Kidney capillary endothelial cell (primary cell): ENCODE measurements around the gene GPX3.

Experiments
- DNase-seq: peaks from one replicate; pipeline ENCODE4 v3.0.0-alpha.2; 2018; ENCODE audit warnings: low spot score

The GPX3 gene

DNA sequence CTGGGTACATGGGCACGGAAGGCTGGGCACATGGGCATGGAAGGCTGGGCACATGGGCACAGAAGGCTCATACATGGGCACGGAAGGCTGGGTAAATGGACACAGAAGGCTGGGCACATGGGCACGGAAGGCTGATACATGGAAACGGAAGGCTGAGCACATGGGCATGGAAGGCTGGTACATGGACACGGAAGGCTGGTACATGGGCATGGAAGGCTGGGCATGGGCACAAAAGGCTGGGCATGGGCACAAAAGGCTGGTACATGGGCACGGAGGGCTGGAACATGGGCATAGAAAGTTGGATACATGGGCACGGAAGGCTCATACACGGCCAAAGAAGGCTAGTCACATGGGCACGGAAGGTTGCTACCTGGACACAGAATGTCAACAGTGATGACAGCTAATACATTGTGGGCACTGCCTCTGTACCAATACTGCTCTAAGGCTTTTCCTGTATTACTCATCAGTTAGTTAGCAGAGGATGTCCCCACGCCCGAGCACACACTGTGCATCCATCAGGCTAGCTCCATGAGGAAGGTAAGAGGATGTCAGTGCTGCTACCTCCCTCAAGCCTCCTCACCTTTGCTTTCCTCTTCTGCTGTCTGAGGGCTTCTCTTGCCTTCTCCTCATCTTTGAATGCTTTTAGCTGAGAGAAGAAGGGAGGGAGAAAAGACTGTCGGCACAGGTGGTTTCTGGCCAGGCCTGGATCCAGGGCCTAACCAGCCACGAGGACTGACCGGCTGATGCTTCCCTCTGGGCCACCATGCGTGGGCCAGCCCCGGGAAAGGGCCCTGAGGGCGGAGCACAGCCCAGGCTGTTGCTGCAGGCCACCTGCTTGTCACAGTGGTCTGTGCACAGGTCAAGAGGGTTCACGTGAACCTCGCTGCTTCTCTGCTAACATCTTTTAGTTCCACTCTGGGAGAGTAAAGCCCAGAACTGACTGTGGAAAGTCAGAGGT lies 14.3 kb downstream of the GPX3 start:
- DNase-seq, result no peak

DNA sequence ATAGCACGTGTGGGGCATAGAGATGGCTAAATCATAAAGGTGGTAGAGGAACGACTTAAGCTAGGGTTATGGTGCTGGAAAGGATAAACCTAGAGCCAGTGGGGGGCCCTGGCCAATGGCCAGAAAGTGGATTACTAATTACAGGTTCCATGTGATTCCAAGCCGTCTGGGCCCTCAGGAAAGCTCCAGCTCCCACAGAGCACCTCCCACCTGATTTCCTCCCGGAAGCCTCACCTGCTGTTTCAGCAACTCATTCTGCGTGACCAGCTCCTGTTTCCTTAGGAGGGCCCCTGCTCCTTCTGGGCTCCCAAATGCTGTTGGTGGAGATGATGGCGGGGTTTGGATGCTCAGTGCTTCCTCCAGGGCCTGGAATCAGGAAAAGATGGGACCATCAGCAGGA lies 16.2 kb downstream of the GPX3 start:
- no peak for DNase-seq

DNA sequence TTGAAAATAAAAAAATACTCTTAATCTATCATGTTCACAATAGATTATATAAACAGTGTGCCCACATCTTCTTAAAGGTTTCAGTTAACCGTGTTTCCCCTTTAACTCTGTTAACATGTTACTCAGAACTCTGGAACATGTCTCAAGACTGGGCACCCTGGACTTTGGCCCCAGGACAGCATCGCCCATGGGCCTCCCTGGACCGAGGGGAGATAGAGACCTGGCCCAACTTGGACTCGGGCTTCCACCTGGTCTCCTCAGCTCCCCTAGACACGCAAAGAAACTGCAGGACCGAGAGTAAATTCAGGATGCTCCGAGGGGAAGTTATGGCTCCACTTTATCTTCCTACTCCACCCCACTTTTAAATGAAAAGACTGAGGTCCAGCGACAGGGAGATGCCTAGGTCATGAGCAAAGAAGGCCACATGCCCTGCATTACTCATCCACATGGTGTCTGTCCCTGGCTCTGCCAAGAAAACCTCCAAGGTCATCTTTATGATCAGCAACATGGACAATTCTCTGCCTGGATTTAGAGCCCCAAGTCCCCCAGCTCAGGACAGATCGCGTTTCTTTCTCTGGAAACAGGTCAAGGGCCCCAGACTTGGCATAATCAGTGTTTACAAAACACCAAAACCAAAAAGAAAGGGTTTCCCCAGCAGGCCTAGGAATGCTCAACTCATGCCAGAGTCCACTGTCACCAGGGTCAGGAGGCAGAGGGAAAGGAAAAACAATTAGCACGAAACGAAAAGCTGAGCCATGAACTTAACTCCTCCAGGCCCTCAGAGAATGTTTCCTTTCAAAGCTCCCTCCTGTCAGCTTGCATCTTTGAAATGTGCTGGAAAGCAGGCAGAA lies 17.4 kb downstream of the GPX3 start:
- DNase-seq, result no peak

DNA sequence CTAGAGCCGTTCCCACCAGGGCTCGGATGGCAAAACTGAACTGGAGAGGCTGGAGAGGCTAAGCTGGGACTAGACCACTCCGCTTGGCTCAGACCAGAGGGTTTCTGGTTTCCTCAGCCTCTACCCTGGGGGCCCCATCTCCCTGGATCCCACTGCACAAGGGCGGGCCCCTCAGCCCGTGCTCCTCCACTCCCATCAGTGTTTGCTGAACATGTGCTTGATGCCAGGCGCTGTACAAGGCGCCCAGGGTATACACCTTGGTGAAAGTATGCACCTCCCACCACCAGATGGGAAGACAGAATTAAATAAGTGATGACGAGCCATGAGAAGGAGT lies 18.0 kb downstream of the GPX3 start:
- no peak for DNase-seq

DNA sequence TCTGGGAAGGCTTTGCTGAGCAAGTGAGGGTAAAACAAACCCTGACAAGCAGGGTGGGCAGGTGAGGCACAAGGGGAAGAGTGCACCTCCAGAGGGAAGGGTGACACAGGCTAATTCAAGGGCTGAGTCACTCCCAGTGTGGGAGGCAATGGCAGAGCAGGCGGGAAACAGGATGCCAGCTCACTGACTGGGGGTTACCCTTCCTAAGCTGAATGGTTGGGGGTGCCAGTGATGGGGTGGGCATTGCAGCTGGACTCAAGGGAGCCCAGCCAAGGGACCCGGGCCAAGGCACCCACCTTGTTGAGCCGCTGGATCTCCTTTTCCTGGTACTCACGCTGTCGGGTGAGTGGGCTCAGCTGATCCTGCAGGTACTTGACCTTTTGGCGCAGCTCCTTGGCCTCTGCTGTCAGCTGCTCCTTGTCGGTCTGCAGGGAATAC lies 18.4 kb downstream of the GPX3 start:
- DNase-seq, result no peak

DNA sequence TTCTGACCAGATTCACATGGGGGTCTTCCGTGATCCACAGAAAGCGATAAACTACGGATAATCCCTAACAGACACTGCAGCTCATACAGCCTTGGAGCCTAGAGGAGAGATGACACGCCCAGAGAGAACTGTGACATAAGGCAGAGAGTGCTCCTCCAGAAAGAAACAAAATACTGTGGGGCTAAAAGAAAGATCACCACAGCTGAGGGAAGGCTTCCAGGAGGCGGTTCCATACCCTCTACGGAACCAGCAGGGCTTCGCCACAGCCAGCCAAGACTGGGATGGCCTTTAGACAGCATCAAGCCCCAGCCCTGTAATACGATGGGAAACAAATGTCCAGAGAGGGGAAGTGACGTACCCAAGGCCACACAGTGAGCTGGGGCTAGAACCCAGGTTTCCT lies 19.3 kb downstream of the GPX3 start:
- DNase-seq, result no peak

DNA sequence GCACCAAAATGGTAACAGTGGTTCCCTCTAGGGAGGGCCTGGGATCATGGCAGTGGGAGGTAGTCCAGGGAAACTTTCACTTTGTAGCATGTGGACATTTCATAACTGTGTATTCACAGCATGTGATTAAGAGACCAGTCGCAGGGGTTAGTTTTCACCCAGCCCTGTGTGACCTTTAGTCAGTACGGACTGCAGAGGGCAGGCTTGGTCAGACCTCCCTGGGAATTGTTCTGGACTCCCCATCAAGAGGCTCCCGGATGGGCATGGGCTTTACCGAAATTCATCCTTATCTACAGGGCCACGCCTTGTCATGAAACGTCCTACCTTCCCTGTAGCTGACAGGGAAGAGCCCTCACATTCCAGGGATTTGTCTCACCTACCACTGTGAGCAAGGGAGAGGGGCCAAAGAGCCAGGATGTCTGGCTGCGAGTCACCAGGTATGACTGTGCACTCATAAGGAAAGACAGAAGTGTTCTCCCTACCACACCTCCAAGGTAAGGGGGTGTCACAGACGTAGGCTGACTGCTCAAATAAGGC lies 19.9 kb downstream of the GPX3 start:
- no peak for DNase-seq

DNA sequence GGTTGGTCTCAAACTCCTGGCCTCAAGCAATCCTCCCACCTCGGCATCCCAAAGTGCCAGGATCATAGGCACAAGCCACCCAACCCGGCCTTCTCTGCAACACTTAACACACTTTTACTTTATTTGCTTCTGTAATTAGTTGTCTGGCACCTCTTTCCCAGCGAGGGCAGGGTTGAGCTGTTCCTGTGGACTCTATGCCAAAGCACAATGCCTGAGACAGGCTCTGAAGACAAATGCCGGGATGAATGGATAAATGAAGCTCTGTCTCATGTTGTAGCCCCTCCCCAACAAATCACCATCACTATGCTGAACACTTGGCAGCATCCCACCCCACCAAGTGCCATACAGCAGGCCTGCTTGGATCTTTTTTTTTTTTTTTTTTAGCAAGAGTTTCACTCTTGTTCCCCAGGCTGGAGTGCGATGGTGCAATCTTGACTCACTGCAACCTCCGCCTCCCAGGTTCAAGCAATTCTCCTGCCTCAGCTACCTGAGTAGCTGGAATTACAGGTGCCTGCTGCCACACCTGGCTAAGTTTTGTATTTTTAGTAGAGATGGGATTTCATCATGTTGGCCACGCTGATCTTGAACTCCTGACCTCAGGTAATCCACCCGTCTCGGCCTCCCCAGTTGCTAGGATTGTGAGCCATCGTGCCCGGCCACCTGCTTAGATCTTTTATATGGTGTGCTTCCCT lies 21.3 kb downstream of the GPX3 start:
- DNase-seq, result no peak

DNA sequence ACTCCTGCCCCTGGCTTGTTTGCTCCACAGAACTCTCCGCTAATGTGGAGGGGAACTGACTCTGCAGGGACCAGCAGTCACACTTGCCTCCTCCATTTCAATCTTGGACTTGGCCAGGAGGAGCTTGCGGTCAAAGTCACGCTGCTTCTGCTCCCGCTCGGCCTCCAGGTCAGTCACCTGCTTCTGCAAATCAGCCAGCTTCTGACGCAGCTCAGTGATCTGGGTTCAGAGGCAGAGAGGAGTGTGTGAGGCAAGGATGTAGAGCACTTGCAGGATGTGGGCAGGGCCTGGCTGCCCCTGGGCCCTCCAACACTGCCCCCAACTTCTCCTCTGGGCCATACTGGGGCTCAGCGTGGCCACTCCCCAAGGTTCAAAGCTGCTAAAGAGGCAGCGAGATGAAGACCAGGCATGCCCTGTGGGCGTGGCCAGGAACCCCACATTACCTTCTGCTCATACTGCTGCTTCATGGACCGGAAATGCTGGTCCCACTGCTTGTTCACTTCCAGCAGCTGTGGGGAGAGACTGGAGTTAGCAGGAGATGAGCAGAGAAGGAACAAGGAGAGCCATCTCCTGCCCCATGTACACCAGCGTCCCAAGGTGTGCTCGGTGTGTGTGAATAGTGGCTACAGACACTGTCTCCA lies 22.2 kb downstream of the GPX3 start:
- DNase-seq, result no peak

DNA sequence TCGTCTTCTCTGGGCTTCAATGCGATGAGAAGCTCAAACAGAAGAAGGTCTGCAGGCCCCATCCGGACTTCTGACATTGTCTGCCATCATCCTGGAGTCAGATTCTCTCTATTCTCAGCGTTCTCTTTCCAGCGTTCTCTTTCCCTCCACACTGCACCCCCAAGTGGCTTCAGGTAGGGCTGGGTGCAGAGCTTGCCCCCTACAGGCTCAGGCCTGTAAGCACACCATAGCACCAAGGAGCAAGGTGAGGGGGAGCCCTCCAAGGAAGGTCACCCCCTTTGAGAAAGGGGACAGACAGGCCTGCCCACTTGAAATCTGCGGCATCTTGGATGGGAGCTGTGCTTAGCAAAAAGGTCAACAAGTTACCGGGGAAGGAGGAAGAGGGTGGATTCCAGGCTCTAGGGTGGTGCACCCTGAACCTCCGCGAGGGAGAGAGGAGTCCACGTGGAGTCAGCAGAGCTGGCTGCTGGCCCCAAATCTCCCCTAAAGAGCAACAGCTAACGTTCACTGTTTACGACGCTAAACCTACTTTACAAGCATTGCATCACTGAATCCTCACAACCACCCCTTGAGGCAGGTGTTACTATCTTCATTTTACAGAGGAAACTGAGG lies 27.5 kb downstream of the GPX3 start:
- DNase-seq, result no peak

DNA sequence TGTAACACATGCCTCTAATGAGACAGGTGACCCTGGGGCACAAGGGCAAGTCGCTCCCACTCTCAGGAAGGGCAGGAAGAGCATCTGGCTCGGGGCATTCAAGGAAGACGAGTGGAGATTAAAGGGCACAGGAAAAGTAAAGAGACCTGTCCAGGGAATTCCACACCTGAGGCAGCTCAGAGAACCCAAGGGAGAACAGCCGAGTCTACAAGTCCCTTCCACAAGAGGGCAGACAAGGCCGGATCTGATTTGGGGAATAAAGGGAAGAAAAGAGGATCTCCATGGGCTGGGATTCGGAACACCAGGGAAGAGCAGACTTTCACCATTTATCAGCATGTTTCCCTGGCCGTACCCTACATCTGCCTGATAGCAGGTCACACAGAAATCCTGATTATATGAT lies 28.1 kb downstream of the GPX3 start:
- no peak for DNase-seq

DNA sequence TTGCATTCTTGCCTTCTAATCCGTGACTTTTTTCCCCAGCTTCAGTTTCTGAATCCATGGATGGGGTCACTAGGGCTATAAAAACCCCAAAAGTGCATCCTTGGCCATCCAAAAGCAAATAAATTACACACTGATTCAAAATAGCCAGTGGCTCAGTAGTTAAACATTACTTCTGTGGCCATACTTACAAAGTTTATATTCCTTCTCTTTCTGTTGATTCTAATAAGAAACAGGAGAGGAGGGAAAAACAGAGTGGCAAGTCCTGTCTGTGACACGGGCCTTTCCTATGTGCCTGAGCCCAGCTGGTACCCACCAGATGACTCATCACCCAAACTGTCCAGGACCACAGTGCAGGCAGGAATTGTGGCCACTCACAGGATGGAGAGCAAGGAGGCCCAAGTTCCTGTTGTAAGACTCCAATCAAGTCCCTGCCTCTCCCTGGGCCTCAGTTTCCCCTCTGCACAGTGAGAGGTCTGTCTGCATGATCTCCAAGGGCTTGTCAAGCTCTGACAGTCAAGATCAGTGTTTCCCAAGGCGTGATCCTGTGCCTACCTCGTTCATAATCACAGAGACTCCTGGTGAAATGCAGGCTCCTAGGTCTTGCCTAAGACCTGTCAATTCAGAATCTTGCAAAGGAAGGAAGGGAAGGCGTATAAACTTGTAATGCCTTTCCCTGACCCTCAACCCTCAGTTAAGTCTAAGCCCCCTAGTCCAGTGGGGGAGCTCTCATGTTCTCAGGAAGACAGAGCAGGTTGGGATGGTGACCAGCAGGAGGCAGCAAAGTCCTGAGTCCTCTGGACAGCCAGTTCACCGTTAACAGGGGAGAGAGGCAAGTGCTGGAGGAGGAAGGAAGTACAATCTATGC lies 30.9 kb downstream of the GPX3 start:
- DNase-seq, result peak; percentile 69

DNA sequence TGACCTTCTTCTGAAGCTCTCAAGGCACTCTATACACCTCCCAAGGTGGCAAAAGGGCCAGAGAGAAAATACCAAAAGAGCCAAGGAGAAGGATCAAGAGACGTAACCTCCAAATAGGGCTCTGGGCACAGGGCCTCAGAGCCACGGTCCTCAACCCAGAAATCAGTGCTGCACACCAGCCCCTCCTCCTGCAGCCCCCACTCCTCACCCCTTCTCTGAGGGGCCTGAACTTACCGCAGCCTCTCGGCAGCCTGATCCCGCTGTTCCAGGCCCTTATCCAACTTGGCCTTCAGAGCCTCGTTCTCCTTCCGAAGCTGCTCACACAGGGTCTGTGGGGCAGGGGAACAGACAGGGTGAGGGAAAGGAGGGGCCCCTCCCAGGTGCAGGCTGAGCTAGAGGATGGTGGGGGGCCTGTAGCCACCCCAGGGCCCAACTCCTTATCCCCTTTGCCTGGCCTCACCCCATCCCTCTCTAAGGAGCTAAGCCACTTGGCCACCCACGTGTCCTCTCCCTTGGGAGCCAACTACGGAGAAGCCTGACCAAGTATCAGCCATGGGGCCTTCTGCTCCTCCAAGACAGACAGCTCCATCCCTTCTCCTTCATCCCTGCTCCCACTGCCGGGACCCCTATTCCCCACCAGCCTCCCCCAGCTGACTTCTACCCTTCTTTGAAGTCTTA lies 31.7 kb downstream of the GPX3 start:
- DNase-seq, result no peak

DNA sequence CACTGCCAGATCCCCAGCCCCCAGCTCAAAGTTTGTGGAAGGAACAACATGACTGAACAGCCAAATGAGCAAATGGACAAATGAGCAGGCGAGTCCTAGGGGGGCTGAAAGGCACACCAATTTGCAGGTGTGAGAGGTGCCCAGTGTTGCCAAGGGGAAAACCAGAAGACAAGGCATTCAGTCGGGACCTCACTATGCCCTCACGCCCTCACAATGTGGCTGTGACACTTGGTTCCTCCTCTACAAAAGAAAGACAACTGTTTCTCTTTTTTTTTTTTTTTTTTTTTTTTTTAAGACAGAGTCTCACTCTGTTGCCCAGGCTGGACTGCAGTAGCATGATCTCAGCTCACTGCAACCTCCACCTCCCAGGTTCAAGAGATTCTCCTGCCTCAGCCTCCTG lies 32.4 kb downstream of the GPX3 start:
- no peak for DNase-seq

DNA sequence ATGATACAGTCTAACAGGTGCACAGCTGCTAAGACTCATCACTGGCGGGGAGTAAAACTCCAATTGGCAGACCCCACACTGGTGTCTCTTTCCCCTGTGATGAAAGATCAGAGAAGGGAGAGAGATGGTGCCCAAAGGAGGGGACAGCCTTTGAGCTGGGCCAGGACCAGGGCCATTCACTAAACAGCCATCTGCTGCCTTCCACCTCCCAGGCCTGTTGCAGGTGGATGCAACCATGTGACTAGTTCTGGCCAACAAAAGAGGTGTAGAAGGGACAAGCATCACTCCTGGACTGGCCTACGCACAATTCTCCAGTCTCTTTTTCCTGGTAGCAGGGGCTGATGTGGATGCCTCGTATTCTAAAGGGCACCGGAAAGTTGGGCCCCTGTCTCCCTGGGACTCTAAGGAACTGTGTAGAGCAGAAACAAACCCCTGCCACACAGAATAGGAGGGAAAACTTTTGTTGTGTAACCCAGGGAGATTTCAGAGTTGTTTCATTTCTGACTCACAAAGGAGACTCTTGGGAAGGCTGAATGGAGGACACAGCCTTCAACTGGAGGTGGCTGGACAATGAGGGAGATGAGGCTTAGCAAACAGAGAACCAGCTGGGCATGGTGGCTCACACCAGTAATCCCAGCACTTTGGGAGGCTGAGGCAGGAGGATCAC lies 33.5 kb downstream of the GPX3 start:
- DNase-seq, result no peak

DNA sequence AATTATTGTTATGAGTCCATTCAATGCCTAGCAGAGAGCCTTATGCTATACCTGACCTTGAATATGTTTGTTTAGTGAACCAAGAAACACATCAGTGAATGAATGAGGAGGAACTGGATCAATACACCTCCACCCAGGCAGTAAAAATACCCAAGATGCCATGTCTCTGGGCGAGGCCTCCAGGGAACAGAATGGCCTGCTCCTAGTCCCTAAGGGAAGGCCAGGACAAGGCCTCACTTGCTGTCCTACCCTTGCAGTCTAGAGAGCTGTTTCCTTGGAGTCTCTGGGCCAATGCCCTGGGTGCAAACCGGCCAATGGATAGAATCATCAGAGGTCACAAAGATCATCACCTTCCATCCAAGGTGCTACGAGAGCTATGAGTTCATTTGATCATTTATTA lies 34.3 kb downstream of the GPX3 start:
- no peak for DNase-seq

DNA sequence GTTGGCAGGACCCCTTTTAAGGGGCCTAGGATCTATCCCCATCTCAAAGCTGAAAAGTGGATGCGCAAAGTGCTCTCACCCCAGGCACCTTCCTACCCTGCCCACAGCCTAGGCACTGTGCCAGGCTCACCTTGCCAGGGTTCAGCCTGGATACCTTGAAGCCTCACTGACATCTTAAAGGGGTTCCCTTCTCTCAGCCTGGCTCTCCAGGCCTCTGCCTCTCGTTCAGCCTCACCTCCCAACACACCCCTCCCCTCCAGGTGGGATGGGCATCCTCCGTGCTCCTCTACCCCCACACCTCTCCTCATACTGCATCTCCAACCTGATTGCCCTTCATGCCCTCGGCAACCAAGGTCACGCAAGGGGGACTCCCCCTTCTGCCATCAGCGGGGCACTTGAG lies 34.9 kb downstream of the GPX3 start:
- DNase-seq, result no peak

DNA sequence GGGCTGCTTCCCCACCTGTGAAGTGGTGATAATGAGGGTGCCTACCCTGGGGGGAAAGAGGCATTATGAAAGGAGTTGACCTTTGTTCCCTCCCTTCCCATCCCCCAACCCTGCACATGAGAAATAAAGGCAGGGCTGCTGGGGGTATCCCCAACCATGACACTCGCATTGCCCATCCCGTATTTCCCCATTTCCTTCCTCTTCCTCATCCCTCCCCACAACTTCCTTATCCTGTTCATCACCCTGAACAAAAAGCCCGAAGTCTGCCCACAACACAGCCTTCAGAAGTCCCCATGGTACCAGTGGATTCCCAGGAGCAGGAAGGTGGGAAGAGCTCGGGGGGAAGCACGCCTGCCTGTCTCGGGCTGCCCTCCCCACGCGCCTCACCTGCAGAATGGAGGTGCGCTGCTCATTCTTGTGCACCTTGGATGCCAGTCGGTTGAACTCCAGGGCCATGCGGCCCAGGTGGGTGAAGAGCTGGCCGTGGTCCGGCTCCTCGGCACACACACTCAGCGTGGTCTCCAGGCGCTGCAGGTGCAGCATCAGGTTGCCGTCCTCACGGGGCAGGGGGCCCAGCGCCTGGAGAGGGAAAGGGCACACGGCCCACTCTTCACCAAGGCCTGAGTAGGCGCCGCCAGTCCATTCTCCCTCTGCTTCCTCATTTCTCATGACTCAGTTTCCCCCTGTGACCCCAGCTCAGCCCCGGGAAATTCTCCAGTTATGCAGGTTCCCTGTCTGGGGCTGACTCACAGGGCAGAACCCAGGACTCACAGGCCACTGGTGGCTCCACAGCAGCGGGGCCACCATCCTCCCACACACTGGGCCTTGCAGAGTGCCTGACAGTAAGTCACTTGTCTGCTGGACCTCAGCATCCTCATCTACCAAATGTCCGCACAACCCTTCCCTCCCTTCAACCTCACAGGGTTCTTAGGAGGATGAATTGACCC lies 36.3 kb downstream of the GPX3 start:
- no peak for DNase-seq
